ENCODE measurements around the gene PRDM16. TPM values are rescaled to one million over a fixed set of nuclear protein-coding genes. Genes with fewer than 3 reads are reported as not detected.

The PRDM16 gene
- total RNA-seq, 4 donors from 2014 or later = 5.9 to 41.7 (median 11.2) TPM

DNA sequence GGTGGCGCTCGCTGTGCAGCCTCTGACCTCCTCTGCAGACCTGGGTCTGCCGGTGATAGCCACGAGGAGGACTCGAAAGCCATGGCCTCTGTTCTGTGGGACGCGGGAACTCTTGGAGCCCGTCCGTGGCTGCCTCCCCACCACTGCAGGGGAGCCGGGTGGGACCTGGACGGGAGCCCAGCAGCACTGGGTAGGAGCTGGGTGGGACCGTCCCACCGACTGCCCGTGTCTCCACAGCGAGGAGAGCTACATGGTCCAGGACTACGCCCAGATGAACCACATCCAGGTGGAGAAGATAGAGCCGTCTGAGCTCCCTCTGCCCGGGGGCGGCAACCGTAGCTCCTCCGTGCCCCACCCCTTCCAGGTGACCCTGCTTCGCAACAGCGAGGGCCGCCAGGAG, 409.2 kb downstream of the PRDM16 start:
- no peak overlapping the region for H3K4me3 ChIP-seq
- H3K27me3 ChIP-seq = no peaks in the 10 kb centered on the region
- peaks cover 0 to 12% (median 3%) of the 10 kb centered on the region in 4 donors for H3K4me1 ChIP-seq
- peaks cover 0 to 30% (median 0%) of the 10 kb centered on the region in 3 donors for H3K36me3 ChIP-seq
- H3K27ac ChIP-seq = no peak overlapping the region
- WGBS, 2 donors = 60 to 65% methylated on average over 2 to 5 of the region's 24 CpGs
- H3K9me3 ChIP-seq = no peaks in the 10 kb centered on the region
- no peak for DNase-seq (ENCODE audit: low spot score in 2 of 2)
- TF ChIP-seq POLR2A (IDR thresholded peaks at IDR 0.05) (no peak), EP300 (IDR thresholded peaks at IDR 0.05) (no peak)
- TF ChIP-seq, protein P1, sequence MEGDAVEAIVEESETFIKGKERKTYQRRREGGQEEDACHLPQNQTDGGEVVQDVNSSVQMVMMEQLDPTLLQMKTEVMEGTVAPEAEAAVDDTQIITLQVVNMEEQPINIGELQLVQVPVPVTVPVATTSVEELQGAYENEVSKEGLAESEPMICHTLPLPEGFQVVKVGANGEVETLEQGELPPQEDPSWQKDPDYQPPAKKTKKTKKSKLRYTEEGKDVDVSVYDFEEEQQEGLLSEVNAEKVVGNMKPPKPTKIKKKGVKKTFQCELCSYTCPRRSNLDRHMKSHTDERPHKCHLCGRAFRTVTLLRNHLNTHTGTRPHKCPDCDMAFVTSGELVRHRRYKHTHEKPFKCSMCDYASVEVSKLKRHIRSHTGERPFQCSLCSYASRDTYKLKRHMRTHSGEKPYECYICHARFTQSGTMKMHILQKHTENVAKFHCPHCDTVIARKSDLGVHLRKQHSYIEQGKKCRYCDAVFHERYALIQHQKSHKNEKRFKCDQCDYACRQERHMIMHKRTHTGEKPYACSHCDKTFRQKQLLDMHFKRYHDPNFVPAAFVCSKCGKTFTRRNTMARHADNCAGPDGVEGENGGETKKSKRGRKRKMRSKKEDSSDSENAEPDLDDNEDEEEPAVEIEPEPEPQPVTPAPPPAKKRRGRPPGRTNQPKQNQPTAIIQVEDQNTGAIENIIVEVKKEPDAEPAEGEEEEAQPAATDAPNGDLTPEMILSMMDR (IDR thresholded peaks at IDR 0.05) = no peak

DNA sequence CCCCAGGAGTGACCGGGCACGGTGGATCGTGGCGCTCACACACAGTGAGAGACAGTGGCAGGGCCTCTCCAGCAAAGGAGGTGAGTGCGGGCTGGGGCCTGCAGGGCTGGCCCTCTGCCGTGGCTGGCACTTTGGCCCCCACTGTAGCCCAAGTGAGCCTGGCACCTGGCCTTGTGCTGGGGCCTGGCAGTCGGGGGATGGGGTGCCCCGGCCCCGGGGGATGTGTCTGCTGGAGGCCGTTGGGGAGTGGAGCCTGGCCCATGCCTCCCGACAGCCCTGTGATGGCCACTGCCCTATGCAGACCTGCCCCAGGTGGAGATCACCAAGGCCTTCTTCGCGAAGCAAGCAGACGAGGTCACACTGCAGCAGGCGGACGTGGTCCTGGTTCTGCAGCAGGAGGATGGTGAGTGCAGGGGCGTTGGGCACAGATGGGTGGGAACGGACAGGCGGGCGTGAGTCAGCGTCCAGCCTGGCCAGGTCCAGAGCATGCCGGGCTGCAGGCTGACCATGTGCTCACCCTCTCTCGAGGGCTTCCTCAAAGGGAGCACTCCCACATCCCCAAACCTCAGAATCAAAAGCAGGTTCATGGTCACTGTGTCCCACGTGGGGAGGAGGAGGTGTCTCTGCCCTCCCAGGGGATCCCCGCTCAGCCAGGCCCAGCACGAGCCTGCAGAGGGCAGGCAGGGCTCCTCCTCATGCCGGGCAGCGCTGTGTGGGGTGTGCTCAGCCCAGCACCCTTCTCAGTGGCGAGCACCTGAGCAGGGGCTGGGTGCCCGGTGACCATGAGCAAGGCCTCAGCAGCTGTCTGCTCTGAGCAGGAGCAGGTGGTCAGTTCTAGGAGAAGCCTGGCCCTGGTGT, 410.7 kb downstream of the PRDM16 start:
- DNase-seq (ENCODE audit: low spot score in 2 of 2) = no peak
- no peaks in the 10 kb centered on the region for H3K27me3 ChIP-seq
- WGBS, 2 donors = 77 to 87% methylated on average over 14 to 22 of the region's 30 CpGs
- no peak overlapping the region for H3K4me3 ChIP-seq
- H3K4me1 ChIP-seq = peaks cover 0 to 7% (median 0%) of the 10 kb centered on the region in 4 donors
- peaks cover 0 to 30% (median 0%) of the 10 kb centered on the region in 3 donors for H3K36me3 ChIP-seq
- H3K9me3 ChIP-seq = no peaks in the 10 kb centered on the region
- TF ChIP-seq, protein P1 (IDR thresholded peaks at IDR 0.05) = no peak
- TF ChIP-seq EP300 (IDR thresholded peaks at IDR 0.05) (no peak), POLR2A (IDR thresholded peaks at IDR 0.05) (no peak)
- H3K27ac ChIP-seq = peak overlapping the region in 1 of 4 donors; percentile 71

DNA sequence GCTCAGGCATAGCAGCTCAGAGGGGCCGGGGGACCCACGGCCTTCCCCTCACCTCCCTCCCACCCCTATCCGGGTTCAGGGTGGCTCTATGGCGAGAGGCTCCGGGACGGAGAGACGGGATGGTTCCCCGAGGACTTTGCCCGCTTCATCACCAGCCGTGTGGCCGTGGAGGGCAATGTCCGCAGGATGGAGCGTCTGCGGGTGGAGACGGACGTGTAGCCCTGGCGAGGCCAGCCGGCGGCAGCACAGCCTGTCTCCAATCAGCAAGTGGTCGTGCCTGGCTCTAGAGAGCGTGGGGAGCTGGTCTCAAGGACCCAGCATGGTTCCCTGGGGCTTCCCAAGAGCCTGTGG, 411.3 kb downstream of the PRDM16 start:
- 74 to 76% methylated on average over 21 of the region's 21 CpGs for WGBS, 2 donors
- H3K9me3 ChIP-seq = no peaks in the 10 kb centered on the region

DNA sequence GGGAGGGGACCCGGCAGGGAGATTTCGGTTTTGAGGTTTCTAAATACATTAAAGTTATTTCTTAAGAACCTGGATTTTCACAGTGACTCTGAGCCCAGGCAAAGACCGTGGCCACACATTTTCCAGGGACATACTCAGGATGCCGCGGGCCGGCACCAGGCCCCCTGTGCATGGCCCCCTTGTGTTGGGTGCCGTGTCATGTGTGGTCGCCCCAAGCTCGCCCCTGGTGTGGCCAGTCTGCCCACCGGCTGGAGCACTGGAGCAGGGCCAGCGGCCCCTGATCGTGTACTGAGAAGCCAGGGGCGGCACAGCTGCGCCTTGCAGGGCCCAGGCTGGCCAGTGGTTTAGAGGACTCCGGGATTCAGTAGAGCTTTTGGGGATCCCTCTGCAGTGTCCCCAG, 412.0 kb downstream of the PRDM16 start:
- Histone ChIP-seq H3K27me3 (no peaks in the 10 kb centered on the region), H3K27ac (no peak overlapping the region), H3K4me3 (no peak overlapping the region), H3K4me1 (peaks cover 0 to 7% (median 0%) of the 10 kb centered on the region in 4 donors), H3K9me3 (no peaks in the 10 kb centered on the region), H3K36me3 (peaks cover 0 to 30% (median 0%) of the 10 kb centered on the region in 3 donors)
- 61 to 67% methylated on average over 3 to 12 of the region's 15 CpGs for WGBS, 2 donors
- DNase-seq (ENCODE audit: low spot score in 2 of 2) = no peak
- TF ChIP-seq, protein P1 (IDR thresholded peaks at IDR 0.05) = no peak
- no peak for TF ChIP-seq POLR2A (IDR thresholded peaks at IDR 0.05)
- no peak for TF ChIP-seq EP300 (IDR thresholded peaks at IDR 0.05)

More for the DNA sequence above, 411.3 kb downstream of the PRDM16 start:
- Histone ChIP-seq H3K27me3 (no peaks in the 10 kb centered on the region), H3K4me3 (no peak overlapping the region), H3K4me1 (peaks cover 0 to 7% (median 0%) of the 10 kb centered on the region in 4 donors), H3K36me3 (peaks cover 0 to 30% (median 0%) of the 10 kb centered on the region in 3 donors), H3K27ac (peak overlapping the region in 1 of 4 donors; percentile 71)
- DNase-seq (ENCODE audit: low spot score in 2 of 2) = no peak
- TF ChIP-seq POLR2A (IDR thresholded peaks at IDR 0.05) (no peak), EP300 (IDR thresholded peaks at IDR 0.05) (no peak)
- TF ChIP-seq, protein P1 (IDR thresholded peaks at IDR 0.05) = no peak

DNA sequence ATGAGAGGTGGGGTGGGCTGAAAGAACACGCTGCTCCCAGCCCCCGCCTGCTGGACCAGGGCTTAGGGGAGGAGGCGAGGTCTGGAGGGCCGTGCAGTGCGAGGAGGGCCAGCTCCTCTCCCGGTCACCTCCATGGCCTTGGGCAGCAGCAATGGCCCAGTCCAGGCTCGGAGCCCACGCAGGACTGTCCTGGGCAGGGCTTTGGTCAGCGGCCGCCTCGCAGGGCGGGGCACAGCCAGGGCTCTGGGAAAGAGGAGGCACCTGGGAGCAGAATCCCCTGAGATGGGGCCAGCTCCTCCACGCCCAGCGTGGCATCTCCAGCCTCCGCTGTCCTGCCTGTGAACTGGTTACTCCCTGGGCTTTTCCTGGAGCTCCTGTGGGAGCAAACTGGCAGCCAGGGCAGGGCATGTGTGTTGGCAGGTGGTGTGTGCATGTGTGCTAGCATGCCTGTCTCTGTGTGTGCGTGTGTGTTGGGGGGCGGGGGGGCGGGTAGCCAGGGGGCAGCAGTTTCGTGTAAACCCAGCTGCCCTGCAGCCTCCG, 412.9 kb downstream of the PRDM16 start:
- peaks cover 0 to 30% (median 0%) of the 10 kb centered on the region in 3 donors for H3K36me3 ChIP-seq
- DNase-seq (ENCODE audit: low spot score in 2 of 2) = no peak
- H3K4me1 ChIP-seq = peaks cover 0 to 7% (median 0%) of the 10 kb centered on the region in 4 donors
- no peaks in the 10 kb centered on the region for H3K9me3 ChIP-seq
- TF ChIP-seq, protein P1 (IDR thresholded peaks at IDR 0.05) = no peak
- TF ChIP-seq POLR2A (IDR thresholded peaks at IDR 0.05) (no peak), EP300 (IDR thresholded peaks at IDR 0.05) (no peak)
- H3K27me3 ChIP-seq = no peaks in the 10 kb centered on the region
- WGBS, 2 donors = 66 to 69% methylated on average over 13 of the region's 20 CpGs
- H3K4me3 ChIP-seq = no peak overlapping the region
- H3K27ac ChIP-seq = peak overlapping the region in 1 of 4 donors; percentile 19
